Heart right ventricle (tissue), 16 donors: Measurements from ENCODE around the gene THBD. TPM values are rescaled to one million over a fixed set of nuclear protein-coding genes. Genes with fewer than 3 reads are reported as not detected.
A peak's percentile ranks its signal among the peaks of the same experiment; 100 is the strongest.

ENCODE experiments used
- ATAC-seq, 8 donors: fragments of 200-7000 bp; cut with Tn5 transposase; one replicate each; pipeline ENCODE4 v1.9.1; 2020; ENCODE audit warnings: mild to moderate bottlenecking in 8 of 8, moderate library complexity in 8 of 8, moderate number of reproducible peaks in 1 of 8
- DNase-seq, 2 donors: peaks; one replicate each; pipeline ENCODE4 v3.0.0-alpha.2; 2020
- H3K27ac ChIP-seq, 10 donors: fragments of 200-600 bp; sonication (generic) in 2 of 10; one replicate each; pipeline versions ENCODE4 v1.5.0 to v1.8.0; 2020 to 2022; ENCODE audit warnings: mild to moderate bottlenecking in 3 of 10
- H3K27me3 ChIP-seq, 7 donors: fragments of 200-600 bp; one replicate each; pipeline ENCODE4 v1.8.0; 2021 to 2022; ENCODE audit warnings: mild to moderate bottlenecking in 2 of 7
- H3K36me3 ChIP-seq, 9 donors: fragments of 200-600 bp; sonication (generic) in 1 of 9; one replicate each; pipeline versions ENCODE4 v1.5.0 to v1.8.0; 2020 to 2022; ENCODE audit warnings: mild to moderate bottlenecking in 2 of 9
- H3K4me1 ChIP-seq, 9 donors: fragments of 200-600 bp; sonication (generic) in 1 of 9; one replicate each; pipeline versions ENCODE4 v1.5.0 to v1.8.0; 2020 to 2022; ENCODE audit warnings: mild to moderate bottlenecking in 4 of 9
- H3K4me3 ChIP-seq, 10 donors: fragments of 200-600 bp; sonication (generic) in 2 of 10; one replicate each; pipeline versions ENCODE4 v1.5.0 to v1.8.0; 2020 to 2022; ENCODE audit warnings: mild to moderate bottlenecking in 7 of 10, moderate library complexity in 2 of 10
- H3K9me3 ChIP-seq, 11 donors: fragments of 200-600 bp in 10 of 11; sonication (generic) in 2 of 11; one replicate each; pipeline versions ENCODE4 v1.5.0 to v1.8.0; 2013 to 2022; ENCODE audit warnings: mild to moderate bottlenecking in 2 of 11, control low read depth in 1 of 11, moderate library complexity in 1 of 11
- CTCF ChIP-seq, 9 donors: fragments of 200-600 bp; sonication (generic) in 2 of 9; IDR thresholded peaks; one replicate each; pipeline versions ENCODE4 v1.5.0 to v1.8.0; 2021 to 2022; ENCODE audit warnings: antibody characterized with exemption in 9 of 9, mild to moderate bottlenecking in 5 of 9, moderate library complexity in 1 of 9
- WGBS, 2 donors: extraction: QIAGEN DNeasy Blood & Tissue Kit; methylation state at CpG; one replicate each; pipeline ENCODE4 v1.1.7; 2013; ENCODE audit warnings: inconsistent platforms in 1 of 2; 5-methylcytosine and 5-hydroxymethylcytosine counted together
- intact Hi-C, 10 donors: fragments of 100-400 bp; cut with DNase I; formaldehyde crosslinking; loops; one replicate each; pipeline versions ENCODE4 v1.11.1 to v1.14.2; 2022
- polyA plus RNA-seq, 2 donors: library from polyadenylated mRNA; stranded (reverse); fragments of 200-250 nt; gene quantifications; one replicate each; pipeline ENCODE4 v1.2.3, GENCODE V29; 2013
- total RNA-seq, 10 donors: library from RNA; stranded (reverse); fragmentation: NEBNext Ultra II Directional in 3 of 10; extraction: Animal tissue kit (Norgen Biotek cat#: 25700) in 3 of 10; gene quantifications; one replicate each; pipeline versions ENCODE4 v1.2.1 to v1.2.4, GENCODE V29; 2021 to 2023
- donor health status: Arrhythmogenic right ventricular cardiomyopathy.
- donor health status: ischemic (EF 13 %, LVEDD 7.1; RV severe dilation, severe dysfunction).
- donor health status: healthy with polysubstance abuse.
- donor health status: DM: no; HTN: yes; CAD: no.
- donor health status: DM: no; HTN: no; CAD: no.
- donor health status: ischemic (EF 25% LVEDD 6.9; RV normal size, moderate dysfunction).
- donor health status: ischemic (EF 25% LVEDD 5.7; RV mildly dilated, moderate dysfunction).
- donor health status: healthy.
- donor health status: DM: yes; HTN: yes; CAD: no.
- donor health status: Ischemic cardiomyopathy.
- donor health status: ischemic (EF 35%, LVEDD 5.7; RV mildly dilated, moderate dysfunction).
- donor health status: nonischemic (EF 11% LVEDD 7.7; RV severe dilation, severe dysfunction).
- donor health status: DM: yes; HTN: yes; CAD: no.
- donor health status: PGD.
- donor health status: ischemic (EF 29% LVEDD 5.4; RV normal size, mild dysfunction).
- donor health status: nonischemic (EF 23%, LVEDD 6.1; RV moderate dilation, normal function).

Gene THBD
- total and polyA plus RNA-seq, 12 donors, result 11.1 to 61.0 (median 17.4) TPM

GRCh38 chr20:23065266-23066201 is 16.1 kb upstream of the THBD start:
- intact Hi-C loops, result loop anchor here in 1 of 10 donors (10.0 kb wide), 1 partner anchor 269 kb away; no protein-coding TSS in a partner anchor
- Histone ChIP-seq H3K4me3 (no peak overlapping the region), H3K9me3 (no peaks in the 10 kb centered on the region), H3K4me1 (peaks cover 17 to 40% (median 36%) of the 10 kb centered on the region in 9 donors), H3K27me3 (no peaks in the 10 kb centered on the region), H3K27ac (no peak overlapping the region), H3K36me3 (no peaks in the 10 kb centered on the region)
- no peak for TF ChIP-seq CTCF (IDR thresholded peaks at IDR 0.05)
- WGBS, 2 donors, result 88 to 91% methylated on average over 9 of the region's 9 CpGs
- ATAC-seq (no peak), DNase-seq (no peak)

GRCh38 chr20:23063581-23063980 is 14.1 kb upstream of the THBD start:
- H3K27me3 ChIP-seq, result no peaks in the 10 kb centered on the region
- WGBS, 2 donors, result 68 to 71% methylated on average over 2 of the region's 2 CpGs
- H3K27ac ChIP-seq, result peak overlapping the region in 3 of 10 donors; percentile 43 to 84 (median 80)
- no peak for DNase-seq
- no peak for ATAC-seq
- no peak overlapping the region for H3K4me3 ChIP-seq
- H3K9me3 ChIP-seq, result no peaks in the 10 kb centered on the region
- TF ChIP-seq CTCF (IDR thresholded peaks at IDR 0.05), result no peak
- peaks cover 22 to 51% (median 47%) of the 10 kb centered on the region in 9 donors for H3K4me1 ChIP-seq
- no peaks in the 10 kb centered on the region for H3K36me3 ChIP-seq
- intact Hi-C loops, result loop anchor here in 2 of 10 donors (5.0 to 10.0 kb wide), 2 partner anchors 69 to 271 kb away; no protein-coding TSS in a partner anchor

- no peaks in the 10 kb centered on the region for H3K36me3 ChIP-seq
- ATAC-seq, result no peak
- peaks cover 22 to 51% (median 47%) of the 10 kb centered on the region in 9 donors for H3K4me1 ChIP-seq
- H3K27me3 ChIP-seq, result no peaks in the 10 kb centered on the region
- 81 to 87% methylated on average over 3 of the region's 3 CpGs for WGBS, 2 donors
- intact Hi-C loops, result loop anchor here in 2 of 10 donors (5.0 to 10.0 kb wide), 2 partner anchors 69 to 272 kb away; no protein-coding TSS in a partner anchor
- no peak for TF ChIP-seq CTCF (IDR thresholded peaks at IDR 0.05)
- DNase-seq, result no peak
- no peaks in the 10 kb centered on the region for H3K9me3 ChIP-seq
- H3K4me3 ChIP-seq, result no peak overlapping the region
- peak overlapping the region in 2 of 10 donors; percentile 80 to 84 for H3K27ac ChIP-seq
These were observed 13.7 kb upstream of the THBD start for GRCh38 chr20:23063168-23063567.

GRCh38 chr20:23062632-23063031 is 13.2 kb upstream of the THBD start:
- H3K4me1 ChIP-seq, result peaks cover 22 to 51% (median 47%) of the 10 kb centered on the region in 9 donors
- no peak overlapping the region for H3K4me3 ChIP-seq
- H3K9me3 ChIP-seq, result no peaks in the 10 kb centered on the region
- DNase-seq (no peak), ATAC-seq (no peak)
- intact Hi-C loops, result loop anchor here in 2 of 10 donors (5.0 to 10.0 kb wide), 2 partner anchors 70 to 272 kb away; no protein-coding TSS in a partner anchor
- no peaks in the 10 kb centered on the region for H3K36me3 ChIP-seq
- no peak for TF ChIP-seq CTCF (IDR thresholded peaks at IDR 0.05)
- no peaks in the 10 kb centered on the region for H3K27me3 ChIP-seq
- peak overlapping the region in 8 of 10 donors; percentile 5 to 84 (median 69) for H3K27ac ChIP-seq
